HFF-Myc (cell line): ENCODE data around the gene SUSD4.

Experiments
- DNase-seq: peaks from one replicate; pipeline ENCODE4 v3.0.0-alpha.2; 2011; ENCODE audit warnings: low read depth; ENCODE audit errors: extremely low read depth
- H3K4me3 ChIP-seq: replicated peaks from 2 replicates; pipeline ENCODE4 v1.5.1; 2011; ENCODE audit warnings: low read depth, mild to moderate bottlenecking, control low read depth, low read length
- TF ChIP-seq, protein P1 (sequence below): IDR thresholded peaks from 2 replicates; pipeline ENCODE4 v1.5.1; 2012; ENCODE audit warnings: mild to moderate bottlenecking, low read depth, low read length, control low read depth; ENCODE audit errors: missing control alignments

The SUSD4 gene

GRCh38 chr1:223363856-223364684 lies at the start of gene SUSD4:
SUSD4 (minus strand) TSS chr1:223364176; CDS start chr1:223363425, 751 bp downstream.
- TF ChIP-seq, protein P1, sequence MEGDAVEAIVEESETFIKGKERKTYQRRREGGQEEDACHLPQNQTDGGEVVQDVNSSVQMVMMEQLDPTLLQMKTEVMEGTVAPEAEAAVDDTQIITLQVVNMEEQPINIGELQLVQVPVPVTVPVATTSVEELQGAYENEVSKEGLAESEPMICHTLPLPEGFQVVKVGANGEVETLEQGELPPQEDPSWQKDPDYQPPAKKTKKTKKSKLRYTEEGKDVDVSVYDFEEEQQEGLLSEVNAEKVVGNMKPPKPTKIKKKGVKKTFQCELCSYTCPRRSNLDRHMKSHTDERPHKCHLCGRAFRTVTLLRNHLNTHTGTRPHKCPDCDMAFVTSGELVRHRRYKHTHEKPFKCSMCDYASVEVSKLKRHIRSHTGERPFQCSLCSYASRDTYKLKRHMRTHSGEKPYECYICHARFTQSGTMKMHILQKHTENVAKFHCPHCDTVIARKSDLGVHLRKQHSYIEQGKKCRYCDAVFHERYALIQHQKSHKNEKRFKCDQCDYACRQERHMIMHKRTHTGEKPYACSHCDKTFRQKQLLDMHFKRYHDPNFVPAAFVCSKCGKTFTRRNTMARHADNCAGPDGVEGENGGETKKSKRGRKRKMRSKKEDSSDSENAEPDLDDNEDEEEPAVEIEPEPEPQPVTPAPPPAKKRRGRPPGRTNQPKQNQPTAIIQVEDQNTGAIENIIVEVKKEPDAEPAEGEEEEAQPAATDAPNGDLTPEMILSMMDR, result no peak
- H3K4me3 ChIP-seq, result peak within 1 kb of the TSS; percentile 24; the same call in 1 of the 2 replicates
- no peak for DNase-seq

- H3K4me3 ChIP-seq, result no peak overlapping the region
- TF ChIP-seq, protein P1, result no peak
- DNase-seq, result no peak
These were observed 49.2 kb upstream of the SUSD4 start for GRCh38 chr1:223413216-223413615.

GRCh38 chr1:223411710-223412109 lies 47.7 kb upstream of the SUSD4 start:
- no peak overlapping the region for H3K4me3 ChIP-seq
- DNase-seq, result no peak
- TF ChIP-seq, protein P1, result no peak

DNA sequence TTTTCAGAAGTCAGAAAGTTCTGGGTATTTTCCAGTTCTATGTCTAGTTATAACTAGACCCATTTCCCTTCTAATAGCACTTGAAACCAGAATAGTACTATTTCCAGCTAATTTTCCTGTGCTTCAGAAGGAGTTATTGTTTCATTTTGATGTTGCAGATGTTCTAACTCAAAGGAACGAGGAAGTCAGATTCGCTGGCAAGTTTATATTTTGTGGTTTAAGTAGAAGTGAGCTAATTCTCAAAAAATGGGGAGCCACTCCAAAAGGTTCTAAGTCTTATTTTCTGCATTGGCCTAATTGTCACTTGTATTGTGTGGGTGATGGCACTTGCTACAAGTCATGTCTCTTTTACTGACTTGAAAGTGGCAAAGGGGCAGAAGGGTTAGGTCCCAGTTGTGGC lies 47.3 kb upstream of the SUSD4 start:
- DNase-seq, result no peak
- TF ChIP-seq, protein P1, result no peak
- no peak overlapping the region for H3K4me3 ChIP-seq

DNA sequence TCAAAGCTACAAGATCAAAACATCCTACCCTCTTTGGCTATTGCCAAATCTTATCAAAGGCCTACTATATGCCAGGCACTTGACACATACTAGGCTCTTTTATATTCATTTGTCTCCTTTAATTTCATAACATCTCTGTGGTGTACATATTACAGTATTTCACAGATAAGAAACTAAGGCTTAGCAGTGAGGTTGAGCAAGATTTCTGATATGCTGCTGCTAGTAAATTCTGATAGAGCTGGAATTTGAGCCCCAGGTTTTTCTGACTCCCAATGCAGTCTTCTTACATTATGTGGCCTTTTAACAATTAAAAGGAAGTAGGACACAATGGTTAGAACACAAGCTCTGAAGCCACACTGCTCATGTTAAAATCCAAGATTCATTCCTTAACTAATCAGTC lies 46.1 kb upstream of the SUSD4 start:
- H3K4me3 ChIP-seq, result no peak overlapping the region
- TF ChIP-seq, protein P1, result no peak

DNA sequence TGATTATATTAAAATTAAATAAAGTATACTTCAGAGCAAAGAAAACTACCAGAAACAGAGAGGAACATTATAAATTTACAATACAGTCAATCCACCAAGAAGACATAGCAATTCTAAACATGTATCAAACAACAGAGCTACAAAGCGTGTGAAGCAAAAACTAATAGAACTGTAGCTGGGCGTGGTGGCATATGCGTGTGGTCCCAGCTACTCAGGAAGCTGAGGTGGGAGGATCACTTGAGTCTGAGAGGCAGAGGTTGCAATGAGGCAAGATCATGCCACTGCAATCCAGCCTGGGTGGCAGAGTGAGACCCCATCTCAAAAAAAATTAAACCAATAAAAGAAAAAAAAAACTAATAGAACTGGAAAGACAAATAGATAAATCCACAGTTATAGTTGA lies 41.5 kb upstream of the SUSD4 start:
- DNase-seq, result no peak
- H3K4me3 ChIP-seq, result no peak overlapping the region
- TF ChIP-seq, protein P1, result no peak

More for the DNA sequence above, 46.1 kb upstream of the SUSD4 start:
- no peak for DNase-seq
